ENCODE measurements around the gene TBC1D10A. TPM values are rescaled to one million over a fixed set of nuclear protein-coding genes. Genes with fewer than 3 reads are reported as not detected.

Gene TBC1D10A
- total RNA-seq, 1 donor from 2014 or later, result 15.3 TPM

- DNase-seq (ENCODE audit: extremely low spot score, unreplicated experiment), result no peak
- Mint-ChIP-seq H3K4me1 (ENCODE audit: unreplicated experiment) (peaks cover 20% of the 10 kb centered on the region), H3K9me3 (no peaks in the 10 kb centered on the region), H3K27ac (peak overlapping the region; percentile 56), H3K27me3 (no peaks in the 10 kb centered on the region), H3K36me3 (peaks cover 8% of the 10 kb centered on the region), H3K4me3 (no peak overlapping the region)
- TF ChIP-seq CTCF (conservative IDR thresholded peaks at IDR 0.05), result no peak
Observed at GRCh38 chr22:30328466-30329049, 1.8 kb upstream of the TBC1D10A start.

- no peak for DNase-seq (ENCODE audit: extremely low spot score, unreplicated experiment)
- Mint-ChIP-seq H3K4me3 (peak overlapping the region; percentile 79), H3K27ac (peak overlapping the region; percentile 87), H3K4me1 (ENCODE audit: unreplicated experiment) (peaks cover 20% of the 10 kb centered on the region), H3K36me3 (peaks cover 8% of the 10 kb centered on the region), H3K27me3 (no peaks in the 10 kb centered on the region), H3K9me3 (no peaks in the 10 kb centered on the region)
- TF ChIP-seq CTCF (conservative IDR thresholded peaks at IDR 0.05), result peak; percentile 1
Observed at GRCh38 chr22:30327864-30328345, 1.2 kb upstream of the TBC1D10A start.

GRCh38 chr22:30326255-30326705 is 461 bp downstream of the TBC1D10A start:
- Mint-ChIP-seq H3K27me3 (no peaks in the 10 kb centered on the region), H3K27ac (no peak overlapping the region), H3K36me3 (peaks cover 5% of the 10 kb centered on the region), H3K4me3 (peak overlapping the region; percentile 89), H3K4me1 (ENCODE audit: unreplicated experiment) (peaks cover 23% of the 10 kb centered on the region), H3K9me3 (no peaks in the 10 kb centered on the region)
- DNase-seq (ENCODE audit: extremely low spot score, unreplicated experiment), result no peak
- TF ChIP-seq CTCF (conservative IDR thresholded peaks at IDR 0.05), result no peak

GRCh38 chr22:30325724-30326254 is 952 bp downstream of the TBC1D10A start:
- TF ChIP-seq CTCF (conservative IDR thresholded peaks at IDR 0.05), result no peak
- H3K4me1 Mint-ChIP-seq (ENCODE audit: unreplicated experiment), result peaks cover 23% of the 10 kb centered on the region
- H3K4me3 Mint-ChIP-seq, result peak overlapping the region; percentile 89
- peaks cover 5% of the 10 kb centered on the region for H3K36me3 Mint-ChIP-seq
- no peaks in the 10 kb centered on the region for H3K27me3 Mint-ChIP-seq
- no peaks in the 10 kb centered on the region for H3K9me3 Mint-ChIP-seq
- no peak for DNase-seq (ENCODE audit: extremely low spot score, unreplicated experiment)
- H3K27ac Mint-ChIP-seq, result no peak overlapping the region

- DNase-seq (ENCODE audit: extremely low spot score, unreplicated experiment), result no peak
- no peaks in the 10 kb centered on the region for H3K27me3 Mint-ChIP-seq
- H3K36me3 Mint-ChIP-seq, result no peaks in the 10 kb centered on the region
- no peaks in the 10 kb centered on the region for H3K9me3 Mint-ChIP-seq
- peak overlapping the region; percentile 89 for H3K4me3 Mint-ChIP-seq
- peak overlapping the region; percentile 72 for H3K27ac Mint-ChIP-seq
- no peak for TF ChIP-seq CTCF (conservative IDR thresholded peaks at IDR 0.05)
- H3K4me1 Mint-ChIP-seq (ENCODE audit: unreplicated experiment), result peaks cover 23% of the 10 kb centered on the region
Observed at GRCh38 chr22:30325065-30325720, 1.5 kb downstream of the TBC1D10A start.

Measured in type B pancreatic cell (in vitro differentiated cells).